Activated CD4-positive, alpha-beta T cell treated with anti-CD3 and anti-CD28 coated beads, Interleukin-2, amount 50 U/mL, for 4 hours (primary cell): ENCODE results near the gene DLG4.
"Not testable (repeated sequence)": the region's sequence is repeated elsewhere in the genome, so short reads cannot be mapped to it uniquely, and the experiment has no call there.

ENCODE experiments used
- DNase-seq, 2 experiments: peaks; one replicate each; pipeline ENCODE4 v3.0.0-alpha.2; 2020

Gene DLG4

DNA sequence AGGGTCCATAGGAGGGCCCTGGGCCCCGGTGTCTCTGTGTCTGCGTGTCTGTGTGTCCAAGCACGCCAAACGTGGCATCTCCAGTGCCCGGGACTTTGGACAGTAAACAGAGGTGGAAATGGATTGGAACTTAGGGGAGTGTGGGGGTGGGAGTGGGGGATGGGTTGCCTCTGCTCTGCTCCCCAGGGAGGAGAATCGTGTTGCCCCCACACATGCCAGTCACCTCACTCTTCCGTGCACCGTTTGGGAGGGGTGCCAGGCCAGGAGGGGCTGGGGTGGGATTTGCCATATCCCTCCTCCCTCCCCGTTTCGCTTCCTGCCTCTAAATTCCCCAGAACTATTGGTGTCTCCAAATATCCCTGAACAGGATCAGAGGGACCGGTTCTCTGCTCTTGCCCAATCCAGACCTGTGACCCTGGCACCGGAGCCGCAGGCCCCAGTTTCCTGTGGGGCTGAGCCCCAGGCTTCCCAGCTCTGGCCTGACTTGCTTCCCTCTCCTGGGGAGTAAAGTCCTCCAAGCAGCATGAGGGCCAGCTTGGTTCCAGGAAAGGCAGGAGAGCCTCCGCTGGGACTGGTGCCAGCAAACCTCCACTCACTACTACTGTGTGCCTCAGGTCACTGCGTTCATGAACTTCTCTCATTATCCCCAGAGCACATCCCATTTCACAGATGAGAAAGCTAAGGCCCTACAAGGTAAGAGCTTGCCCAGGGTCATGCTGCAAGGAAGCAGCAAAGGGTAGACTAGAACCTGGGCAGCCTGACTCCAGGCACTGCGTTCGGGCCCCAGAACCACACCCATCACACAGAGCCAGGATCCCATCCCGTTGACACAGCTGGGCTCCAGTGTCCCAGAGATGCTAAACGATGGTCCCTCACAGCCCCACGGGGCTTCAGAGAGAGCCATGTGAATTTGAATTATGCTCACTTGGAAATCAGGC, 40.0 kb downstream of the DLG4 start, which contains the start of gene ASGR1:
Gene ASGR1 (minus strand): TSS at position 54 of the 938 bp plus-strand sequence. CDS start 807 bp downstream, outside the sequence.
- DNase-seq: no peak

GRCh38 chr17:7178973-7179316, 40.7 kb downstream of the DLG4 start:
- no peak for DNase-seq

GRCh38 chr17:7177954-7178477, 41.6 kb downstream of the DLG4 start:
- DNase-seq: no peak

DNA sequence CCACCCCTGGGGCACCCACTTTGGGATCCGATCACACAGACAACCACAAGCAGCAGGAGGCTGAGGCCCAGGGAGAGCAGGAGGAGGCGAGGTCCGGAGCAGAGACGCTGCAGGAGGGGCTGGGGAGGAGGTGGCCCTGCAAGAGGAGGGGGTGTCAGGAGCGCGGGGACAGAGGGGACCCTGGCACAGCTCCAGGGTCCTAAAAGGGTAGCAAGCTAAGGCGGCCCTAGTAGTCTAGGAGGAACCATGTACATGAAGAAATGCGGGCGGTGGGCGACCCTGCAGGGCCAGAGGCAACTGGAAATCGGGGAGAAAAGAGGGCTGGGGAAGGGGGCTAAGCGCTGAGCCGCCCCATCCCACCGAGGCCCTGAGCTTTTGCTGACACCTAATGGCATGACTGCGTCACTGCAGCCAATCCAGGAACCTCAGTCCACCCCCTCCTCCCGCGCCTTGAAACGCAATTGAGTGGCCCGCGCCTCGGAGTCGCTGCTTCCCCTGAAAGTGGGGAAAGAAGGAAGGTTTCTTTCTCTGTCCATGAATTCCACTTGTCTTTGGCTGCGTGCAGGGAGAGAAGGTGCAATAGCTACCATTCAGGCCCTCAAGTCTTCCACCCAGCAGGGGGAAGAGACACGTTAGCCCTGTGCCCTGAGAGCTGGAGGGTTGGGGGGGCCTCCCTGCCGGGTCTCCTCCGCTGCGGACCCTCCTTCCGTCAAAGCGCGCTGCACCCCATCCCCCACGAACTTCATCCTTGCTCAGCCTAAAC, 42.3 kb downstream of the DLG4 start:
- DNase-seq: peak; percentile 53 to 55

DNA sequence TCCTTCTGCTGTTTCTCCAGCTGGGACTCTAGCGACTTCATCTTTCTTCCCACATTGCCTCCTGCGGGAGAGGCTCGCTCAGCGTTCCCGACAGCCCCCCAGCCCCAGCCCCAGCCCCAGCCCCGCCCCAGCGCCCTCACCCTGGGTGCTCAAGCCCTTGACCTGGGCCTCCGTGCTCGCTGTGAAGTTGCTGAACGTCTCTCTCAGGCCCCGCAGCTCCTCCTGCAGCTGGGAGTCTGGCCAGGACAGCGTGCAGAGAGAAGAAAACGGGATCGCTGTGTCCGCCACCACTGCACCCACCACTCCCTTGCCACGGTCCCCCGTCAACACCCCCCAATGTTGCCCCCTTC, 42.8 kb downstream of the DLG4 start:
- DNase-seq: no peak

GRCh38 chr17:7176107-7176840, 43.4 kb downstream of the DLG4 start:
- DNase-seq: no peak

DNA sequence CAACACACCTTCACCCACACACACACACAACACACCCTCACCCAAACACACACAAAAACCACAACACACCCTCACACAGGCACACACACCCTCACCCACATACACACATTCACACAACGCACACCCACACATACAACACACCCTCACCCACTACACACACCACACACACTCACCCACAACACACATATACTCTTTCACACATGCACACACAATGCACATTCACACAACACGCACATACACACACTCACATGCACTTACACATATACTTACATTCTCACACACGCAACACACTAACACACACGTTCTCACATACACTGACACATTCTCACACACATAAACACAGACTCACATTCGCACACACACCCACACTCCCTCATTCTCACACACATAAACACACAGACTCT, 44.3 kb downstream of the DLG4 start:
- no peak for DNase-seq

- DNase-seq: no peak
Observed at GRCh38 chr17:7174603-7175326, 44.9 kb downstream of the DLG4 start.

DNA sequence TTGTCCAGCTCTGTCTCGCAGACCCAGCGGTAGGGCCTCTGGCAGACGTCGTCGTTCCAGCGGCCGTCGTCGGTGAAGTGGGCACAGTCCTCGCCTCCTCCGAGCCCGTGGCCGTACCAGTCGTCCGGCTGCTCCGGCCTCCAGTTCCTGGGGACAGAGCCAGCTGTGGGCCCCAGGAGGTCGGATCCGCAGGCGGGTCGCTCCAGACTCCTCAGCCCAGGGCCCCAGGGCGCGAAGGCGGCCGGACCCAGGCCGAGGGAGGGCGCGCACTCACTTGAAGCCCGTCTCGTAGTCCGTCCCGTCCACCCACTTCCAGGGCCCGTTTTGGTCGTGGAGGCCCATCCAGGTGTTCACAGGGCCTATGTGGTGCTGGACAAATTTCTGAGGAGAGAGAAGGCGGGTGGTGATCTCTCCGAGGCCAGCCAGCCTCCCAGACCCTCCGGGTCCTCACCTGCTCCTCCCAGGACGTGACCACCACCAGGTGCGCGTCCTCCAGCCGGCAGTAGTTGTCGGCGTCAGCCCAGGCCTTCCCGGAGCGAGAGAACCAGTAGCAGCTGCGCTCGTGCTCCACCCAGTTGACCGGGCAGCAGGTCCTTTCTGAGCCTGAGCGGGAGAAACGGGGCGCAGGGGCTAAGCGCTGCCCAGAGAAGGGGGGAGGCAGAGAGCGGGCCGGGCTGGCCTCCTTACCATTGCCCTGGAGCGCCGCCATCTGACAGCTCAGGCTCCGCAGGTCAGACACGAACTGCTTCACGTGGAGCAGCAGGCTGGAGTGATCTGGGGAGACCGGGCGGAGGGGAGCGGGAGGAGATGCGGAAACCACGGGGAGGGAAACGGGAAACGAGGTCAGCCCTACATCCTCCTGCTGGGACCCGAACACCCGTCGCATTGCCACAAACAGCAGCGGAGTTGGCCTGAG, 45.7 kb downstream of the DLG4 start:
- DNase-seq: peak in 1 of 2 experiments; percentile 18

DNA sequence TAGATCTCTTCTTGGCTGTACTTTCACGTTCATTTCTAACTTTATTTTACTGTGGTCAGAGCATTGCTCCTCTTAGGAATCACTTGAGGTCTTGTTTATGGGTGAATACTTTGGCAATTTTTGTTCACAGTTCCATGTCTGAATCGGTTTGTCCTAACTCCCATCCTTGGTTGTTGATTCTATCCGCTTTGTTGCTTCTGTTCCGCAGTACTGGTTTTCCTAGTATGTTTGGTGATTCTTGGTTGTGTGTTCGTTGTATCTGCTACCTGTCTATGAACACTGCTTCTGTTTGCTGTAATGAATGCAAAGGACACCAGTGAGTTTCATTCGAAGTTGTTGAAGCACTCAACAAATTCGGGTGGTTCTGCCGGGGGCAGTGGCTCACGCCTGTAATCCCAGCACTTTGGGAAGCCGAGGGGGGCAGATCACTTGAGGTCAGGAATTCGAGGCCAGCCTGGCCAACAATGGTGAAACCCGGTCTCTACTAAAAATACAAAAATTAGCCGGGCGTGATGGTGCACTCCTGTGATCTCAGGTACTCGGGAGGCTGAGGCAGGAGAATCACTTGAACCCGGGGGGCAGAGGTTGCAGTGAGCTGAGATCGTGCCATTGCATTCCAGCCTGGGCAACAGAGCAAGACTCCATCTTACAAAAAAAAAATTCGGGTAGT, 47.0 kb downstream of the DLG4 start:
- DNase-seq: not testable (repeated sequence)

GRCh38 chr17:7169565-7169908, 50.1 kb downstream of the DLG4 start:
- DNase-seq: not testable (repeated sequence)

- DNase-seq: not testable (repeated sequence)
Observed at GRCh38 chr17:7168841-7169564, 50.6 kb downstream of the DLG4 start.

DNA sequence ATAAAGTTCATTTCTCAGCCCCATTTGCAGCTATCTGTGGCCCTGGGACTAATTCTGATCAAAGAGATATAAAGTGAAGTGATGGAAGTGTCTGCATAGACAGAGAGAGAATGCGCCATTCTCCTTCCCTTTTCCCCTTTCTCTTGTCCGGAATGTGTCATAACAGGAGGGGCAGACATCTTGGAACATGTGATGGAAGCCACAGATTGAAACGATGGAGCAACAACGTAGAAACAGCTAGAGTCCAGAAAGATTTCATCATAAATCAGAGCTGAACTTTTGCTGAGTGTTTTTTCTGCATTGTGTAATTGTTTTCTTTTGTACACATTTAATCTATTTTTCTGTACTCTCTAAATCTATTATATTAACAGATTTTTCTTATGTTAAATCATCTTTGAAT, 51.8 kb downstream of the DLG4 start:
- DNase-seq: no peak

DNA sequence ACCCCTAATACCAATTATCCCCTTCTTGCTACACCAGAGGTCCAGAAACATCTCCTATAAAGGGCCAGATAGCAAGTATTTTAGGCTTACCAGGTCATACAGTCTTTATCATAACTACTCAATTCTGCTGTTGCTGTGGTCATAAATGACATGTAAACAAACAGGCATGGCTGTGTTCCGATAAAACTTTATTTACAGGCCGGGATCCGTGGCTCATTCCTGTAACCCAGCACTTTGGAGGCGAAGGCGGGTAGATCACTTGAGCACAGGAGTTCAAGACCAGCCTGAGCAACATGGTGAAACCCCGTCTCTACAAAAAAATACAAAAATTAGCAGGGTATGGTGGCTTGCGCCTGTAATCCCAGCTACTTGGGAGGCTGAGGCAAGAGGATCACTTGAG, 52.8 kb downstream of the DLG4 start:
- DNase-seq: no peak

DNA sequence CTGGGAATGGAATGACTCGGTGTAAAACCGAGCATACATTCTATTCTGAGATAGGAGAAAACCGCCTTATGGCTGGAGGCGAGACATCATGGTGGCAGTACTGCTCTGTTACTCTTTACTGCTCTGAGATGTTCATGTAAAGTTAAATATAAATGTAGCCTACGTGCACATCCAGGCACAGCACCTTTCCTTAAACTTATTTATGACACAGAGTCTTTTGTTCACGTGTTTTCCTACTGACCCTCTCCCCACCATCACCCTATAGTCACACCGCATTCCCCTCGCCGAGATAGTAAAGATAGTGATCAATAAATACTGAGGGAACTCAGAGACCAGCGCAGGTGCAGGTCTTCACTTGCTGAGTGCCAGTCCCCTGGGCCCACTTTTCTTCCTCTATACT, 60.1 kb downstream of the DLG4 start:
- DNase-seq: not testable (repeated sequence)

- not testable (repeated sequence) for DNase-seq
Observed at GRCh38 chr17:7158424-7158823, 61.2 kb downstream of the DLG4 start.

- no peak for DNase-seq
Observed at GRCh38 chr17:7156342-7156940, 63.2 kb downstream of the DLG4 start.

GRCh38 chr17:7147772-7148171, 71.9 kb downstream of the DLG4 start:
- DNase-seq: no peak

GRCh38 chr17:7146115-7146514, 73.5 kb downstream of the DLG4 start:
- no peak for DNase-seq

DNA sequence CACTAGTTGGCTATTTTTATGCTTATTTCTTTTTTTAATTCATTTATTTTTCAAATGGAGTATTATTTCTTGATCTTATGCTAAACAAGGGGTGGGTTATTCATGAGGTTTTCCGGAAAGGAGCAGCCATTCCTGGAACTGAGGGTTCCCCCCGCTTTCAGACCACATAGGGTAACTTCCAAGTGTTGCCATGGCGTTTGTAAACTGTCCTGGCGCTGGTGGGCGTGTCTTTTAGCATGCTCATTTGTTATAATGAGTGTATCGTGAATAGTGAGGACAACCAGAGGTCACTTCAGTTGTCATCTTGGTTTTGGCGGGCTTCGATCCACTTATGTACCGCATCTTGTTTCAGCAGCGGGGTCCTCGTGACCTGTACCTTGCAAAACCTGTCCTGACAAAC, 75.4 kb downstream of the DLG4 start:
- DNase-seq: no peak
